IPS-11a (cell line): ENCODE measurements around the gene KRT78.
"Not testable (repeated sequence)": the region's sequence is repeated elsewhere in the genome, so short reads cannot be mapped to it uniquely, and the experiment has no call there.

Source experiments
- H3K4me3 ChIP-seq: one replicate; pipeline ENCODE4 v1.5.1; 2013; ENCODE audit warnings: low read depth, low read length, control low read depth

KRT78 gene

DNA sequence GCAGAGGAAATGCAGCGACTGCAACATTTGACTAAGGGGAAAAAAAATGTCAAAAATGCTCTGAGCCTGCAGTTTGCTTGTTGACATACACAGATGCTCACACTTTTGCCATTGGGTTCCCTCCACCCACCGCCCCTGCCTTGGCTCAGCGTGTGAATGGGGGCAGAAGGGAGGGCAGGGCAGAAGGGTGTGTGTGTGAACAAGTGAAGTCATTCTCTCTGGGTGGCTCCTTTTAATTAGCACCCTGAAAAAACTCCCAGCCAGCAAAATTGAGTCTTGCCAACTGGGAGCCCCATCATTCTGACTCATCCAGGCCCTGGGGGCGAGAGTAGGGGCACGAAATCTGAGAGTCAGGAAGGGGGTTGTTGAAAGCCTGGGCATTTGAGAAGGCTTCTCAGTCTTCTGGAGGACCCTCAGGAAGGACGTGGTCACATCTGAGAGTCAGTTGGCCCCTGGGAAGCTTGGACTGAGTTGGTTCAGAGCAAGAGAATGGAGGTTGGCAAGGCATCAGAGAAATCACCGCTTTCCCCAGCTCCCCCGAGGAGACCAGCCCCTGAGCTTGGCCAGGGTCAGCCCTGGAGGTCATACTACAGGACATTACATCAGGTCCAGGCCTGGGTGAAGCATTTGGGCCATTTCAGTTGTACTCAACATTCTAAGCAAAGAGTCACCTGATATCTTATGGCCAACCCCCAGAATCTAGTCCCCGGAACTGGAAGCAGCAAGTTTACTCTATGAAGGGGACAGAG lies 22.7 kb upstream of the KRT78 start:
- no peak overlapping the region for H3K4me3 ChIP-seq

GRCh38 chr12:52870361-52871290 lies 21.8 kb upstream of the KRT78 start:
- H3K4me3 ChIP-seq: no peak overlapping the region

DNA sequence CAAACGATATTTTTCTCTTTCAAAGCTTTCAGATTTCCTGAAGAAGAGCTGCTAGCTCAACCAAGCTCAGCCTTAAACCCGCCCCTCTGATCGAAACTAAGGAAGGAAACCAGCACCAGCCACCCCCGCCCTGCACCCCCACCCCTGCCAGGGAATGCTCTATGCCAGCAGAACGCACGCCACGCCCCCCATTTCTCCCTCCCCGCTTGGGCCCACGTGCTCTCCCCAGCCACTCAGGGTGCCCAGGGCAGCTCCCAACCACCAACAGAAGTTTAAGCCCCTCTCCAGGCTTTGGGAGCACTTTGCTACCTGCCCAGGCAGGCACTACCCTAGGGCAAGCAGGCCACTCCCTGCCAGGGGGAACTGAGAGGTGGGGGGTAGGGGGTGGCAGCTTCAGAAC lies 18.8 kb upstream of the KRT78 start:
- no peak overlapping the region for H3K4me3 ChIP-seq

GRCh38 chr12:52867152-52867551 lies 18.4 kb upstream of the KRT78 start:
- no peak overlapping the region for H3K4me3 ChIP-seq

- H3K4me3 ChIP-seq: no peak overlapping the region
Measured at GRCh38 chr12:52865090-52865944, 16.5 kb upstream of the KRT78 start.

DNA sequence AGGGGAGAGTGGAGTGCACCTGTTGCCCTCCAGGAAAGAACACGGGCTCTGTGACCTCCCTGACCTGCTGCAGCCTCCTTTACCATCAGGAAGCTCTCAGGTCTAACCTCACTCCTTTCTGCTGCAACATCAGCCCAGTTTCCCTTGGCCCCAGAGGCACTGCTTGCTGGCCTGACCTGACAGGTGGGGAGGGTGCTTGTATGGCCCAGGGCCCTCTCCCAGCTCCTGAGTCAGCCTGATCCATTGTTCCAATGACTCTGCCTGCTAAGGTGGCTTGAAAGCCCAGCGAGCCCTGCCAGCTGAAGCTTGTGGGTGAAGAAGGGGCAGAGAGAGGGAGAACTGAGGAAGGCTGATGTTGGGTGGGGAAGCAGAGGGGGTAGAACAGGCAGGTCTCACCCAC lies 13.2 kb upstream of the KRT78 start:
- no peak overlapping the region for H3K4me3 ChIP-seq

DNA sequence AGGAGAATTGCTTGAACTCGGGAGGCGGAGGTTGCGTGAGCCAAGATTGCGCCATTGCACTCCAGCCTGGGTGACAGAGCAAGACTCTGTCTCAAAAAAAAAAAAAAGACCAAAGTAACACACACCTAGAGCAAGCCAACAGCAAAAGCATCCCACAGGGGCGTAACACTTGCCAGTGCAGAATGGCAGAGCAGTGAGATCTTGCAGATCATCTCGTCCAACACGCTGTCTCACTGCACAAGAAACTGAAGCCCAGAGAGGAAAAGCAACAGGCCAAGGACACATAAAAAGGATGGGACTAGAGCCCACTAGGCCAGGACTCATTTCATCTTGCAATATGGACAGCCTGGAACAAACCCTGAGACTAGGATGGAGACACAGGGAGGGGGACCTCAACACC lies 12.7 kb upstream of the KRT78 start:
- no peak overlapping the region for H3K4me3 ChIP-seq

- H3K4me3 ChIP-seq: no peak overlapping the region
Measured at GRCh38 chr12:52860102-52860823, 11.5 kb upstream of the KRT78 start.

- no peak overlapping the region for H3K4me3 ChIP-seq
Measured at GRCh38 chr12:52857500-52857899, 8.7 kb upstream of the KRT78 start.

DNA sequence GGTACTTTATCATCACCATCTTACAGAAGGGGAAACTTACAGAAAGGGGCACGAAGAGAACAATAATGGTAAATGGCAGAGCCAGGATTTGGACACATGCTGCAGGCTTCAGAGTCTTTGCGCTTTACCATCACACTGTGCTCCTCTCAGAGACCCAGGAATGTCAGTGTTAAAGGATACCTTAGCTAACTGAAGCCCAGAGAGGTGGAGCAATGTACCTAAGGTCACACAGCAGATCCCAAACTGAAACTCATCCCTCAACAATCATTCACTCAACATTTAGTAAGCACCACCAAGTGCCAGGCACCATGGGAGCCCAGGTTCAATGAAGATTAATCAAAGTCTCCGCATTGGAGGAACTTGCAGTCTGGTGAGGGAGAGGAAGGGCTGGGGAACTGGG lies 8.0 kb upstream of the KRT78 start:
- H3K4me3 ChIP-seq: no peak overlapping the region

DNA sequence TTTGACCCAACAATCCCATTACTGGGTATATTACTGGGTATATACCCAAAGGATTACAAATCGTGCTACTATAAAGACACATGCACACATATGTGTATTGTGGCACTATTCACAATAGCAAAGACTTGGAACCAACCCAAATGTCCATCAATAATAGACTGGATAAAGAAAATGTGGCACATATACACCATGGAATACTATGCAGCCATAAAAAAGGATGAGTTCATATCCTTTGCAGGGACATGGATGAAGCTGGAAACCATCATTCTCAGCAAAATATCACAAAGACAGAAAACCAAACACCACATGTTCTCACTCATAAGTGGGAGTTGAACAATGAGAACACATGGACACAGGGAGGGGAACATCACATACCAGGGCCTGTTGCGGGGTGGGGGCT lies 7.3 kb upstream of the KRT78 start:
- H3K4me3 ChIP-seq: not testable (repeated sequence)

DNA sequence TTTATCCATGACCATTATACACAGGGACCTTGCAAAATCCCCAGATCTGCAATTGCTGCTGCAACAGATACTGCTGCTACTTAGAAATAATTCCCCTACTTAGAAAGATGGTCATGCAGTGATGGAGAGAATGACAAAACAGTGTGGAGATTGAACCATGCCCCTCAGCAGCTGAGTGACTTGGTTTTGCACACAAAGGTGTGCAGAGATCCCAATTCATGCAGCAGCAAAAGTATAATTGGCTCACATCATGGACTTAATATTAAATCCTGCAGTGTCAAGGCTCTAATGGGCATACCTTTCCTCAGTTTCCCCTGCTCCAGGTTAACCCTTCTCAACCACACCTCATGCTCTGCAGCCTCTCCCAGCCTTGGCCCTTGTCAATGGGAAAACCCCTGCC lies 3.0 kb upstream of the KRT78 start:
- no peak overlapping the region for H3K4me3 ChIP-seq

DNA sequence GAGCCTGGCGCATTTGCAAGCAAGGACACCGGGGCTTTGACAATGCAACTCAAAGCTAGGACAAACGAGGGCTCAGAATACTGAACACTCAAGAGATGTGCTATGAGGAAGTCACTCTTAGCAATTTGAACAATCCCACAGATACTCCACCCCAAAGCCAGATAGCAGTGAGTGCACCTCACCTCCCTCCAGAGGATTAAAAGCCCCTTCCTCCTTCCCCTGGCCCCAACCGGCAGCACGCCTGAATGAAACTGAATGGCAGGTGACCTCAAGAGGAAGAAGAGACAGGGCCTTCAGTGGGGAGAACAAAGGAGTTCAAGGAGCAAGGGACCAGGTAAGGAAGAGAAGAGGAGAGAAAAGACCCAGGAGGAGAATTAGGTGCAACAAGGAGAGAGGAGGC lies 1.9 kb upstream of the KRT78 start:
- H3K4me3 ChIP-seq: no peak overlapping the region

GRCh38 chr12:52849511-52849910 lies 717 bp upstream of the KRT78 start:
- no peak overlapping the region for H3K4me3 ChIP-seq

DNA sequence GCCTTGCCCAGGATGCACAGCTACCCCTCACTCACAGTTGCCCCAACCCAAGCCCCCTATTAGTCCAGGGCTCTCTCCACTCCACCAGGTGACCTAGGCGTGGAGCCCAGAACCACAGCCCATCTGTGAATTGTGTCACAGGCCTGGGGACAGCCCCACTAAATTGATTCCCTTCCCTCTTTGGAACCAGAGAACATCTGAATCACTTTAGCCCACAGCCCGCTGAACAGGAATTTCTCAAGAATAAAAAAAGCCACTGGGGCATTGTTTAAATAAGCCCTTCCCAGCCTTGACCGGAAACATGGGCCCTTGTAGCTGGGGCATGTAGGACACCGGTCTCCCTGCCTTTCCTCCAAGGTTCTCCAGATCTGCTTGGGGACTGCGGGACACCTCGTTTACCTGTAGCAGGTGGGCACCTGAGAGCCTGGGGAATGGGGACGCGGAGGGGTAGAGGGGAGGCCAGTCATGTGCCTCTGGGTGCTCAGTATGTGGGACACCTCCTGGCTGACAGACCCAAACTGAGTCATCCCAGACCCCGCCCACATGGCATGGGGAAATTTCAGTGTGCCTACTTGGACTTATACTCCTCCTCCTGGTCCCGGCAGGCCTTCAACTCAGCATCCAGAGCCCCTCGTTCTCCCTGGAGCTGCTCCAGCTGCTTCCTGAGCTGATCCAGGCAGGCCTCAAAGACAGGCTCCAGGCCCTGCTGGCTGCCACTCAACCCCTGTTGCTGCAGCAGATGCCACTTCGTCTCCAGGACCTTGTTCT lies 1.3 kb downstream of the KRT78 start:
- H3K4me3 ChIP-seq: no peak overlapping the region

GRCh38 chr12:52846356-52846970 lies 2.3 kb downstream of the KRT78 start:
- H3K4me3 ChIP-seq: no peak overlapping the region

- no peak overlapping the region for H3K4me3 ChIP-seq
Measured at GRCh38 chr12:52845946-52846345, 2.8 kb downstream of the KRT78 start.

- H3K4me3 ChIP-seq: no peak overlapping the region
Measured at GRCh38 chr12:52844386-52844785, 4.4 kb downstream of the KRT78 start.

DNA sequence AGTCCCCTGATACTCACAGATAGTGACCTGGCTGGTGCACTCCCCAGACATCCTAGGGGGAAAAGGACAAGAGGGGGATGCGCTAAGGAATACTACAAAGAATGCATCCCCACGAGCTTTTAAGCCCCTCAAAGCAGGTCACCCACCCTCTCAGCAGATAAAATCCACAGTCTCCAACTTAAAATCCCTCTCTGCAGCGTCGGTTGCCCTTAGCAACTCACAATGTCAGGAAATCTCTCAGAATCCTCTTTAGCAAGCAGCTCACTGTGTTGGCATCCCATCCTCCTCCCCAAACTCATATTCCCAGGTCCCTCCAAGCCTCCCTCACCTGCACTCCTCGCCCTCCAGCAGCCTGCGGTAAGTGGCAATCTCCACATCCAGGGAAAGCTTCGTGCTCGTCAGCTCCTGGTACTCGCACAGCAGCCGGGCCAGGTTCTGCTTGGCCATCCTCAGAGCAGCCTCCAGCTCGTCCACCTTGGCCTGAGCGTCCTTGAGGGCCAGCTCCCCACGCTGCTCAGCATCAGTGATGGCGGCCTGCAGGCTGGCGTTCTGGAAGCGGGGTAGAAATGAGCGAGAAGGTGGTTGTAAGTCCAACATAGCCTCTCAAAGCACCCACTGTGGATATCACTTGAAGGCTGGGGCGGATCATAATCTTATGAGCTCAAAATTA lies 9.2 kb downstream of the KRT78 start:
- no peak overlapping the region for H3K4me3 ChIP-seq
